Sigmoid colon (tissue), 4 donors: ENCODE results near the gene GADL1.

ENCODE experiments used
- EP300 ChIP-seq, 4 donors: sonication (generic); formaldehyde crosslinking; IDR thresholded peaks; one replicate each; pipeline ENCODE4 v1.6.1; 2017; ENCODE audit warnings: antibody characterized with exemption in 4 of 4
- POLR2A ChIP-seq, 2 donors: fragments of 450-650 bp; IDR thresholded peaks; one replicate each; pipeline ENCODE4 v1.6.1; 2016; ENCODE audit warnings: antibody characterized with exemption in 2 of 2, mild to moderate bottlenecking in 2 of 2, moderate library complexity in 2 of 2

DNA sequence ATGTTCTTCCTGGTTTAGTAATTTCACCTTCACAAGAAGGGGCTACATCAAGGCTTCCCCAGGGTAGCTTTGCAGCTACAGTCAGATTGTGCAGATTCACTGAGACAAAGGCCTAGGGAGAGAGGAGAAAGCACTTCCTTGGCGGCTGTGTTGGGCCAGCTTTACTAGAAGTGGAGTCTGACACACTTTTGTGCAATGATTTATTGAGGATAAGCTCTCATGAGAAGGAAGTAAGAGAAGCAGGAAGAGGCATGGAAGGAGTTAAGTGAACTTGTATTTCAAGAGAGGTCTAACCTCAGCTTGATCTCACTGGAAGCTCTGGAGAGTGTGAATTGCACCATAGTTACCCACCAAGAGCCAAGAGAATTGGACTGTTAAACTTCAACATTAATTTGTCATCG, 209.2 kb downstream of the GADL1 start:
- no peak for TF ChIP-seq EP300 (IDR thresholded peaks at IDR 0.05)
- no peak for TF ChIP-seq POLR2A (IDR thresholded peaks at IDR 0.05)
